ENCODE measurements around the gene YPEL1.

- TF ChIP-seq CTCF (conservative IDR thresholded peaks at IDR 0.05; ENCODE audit: low read length), result no peak
- no peak for TF ChIP-seq EZH2phosphoT487 (IDR thresholded peaks at IDR 0.05; ENCODE audit: borderline replicate concordance)
These were observed 84.6 kb downstream of the YPEL1 start for GRCh38 chr22:21650823-21651520.

Measured in Loucy (cell line).